Thymus (tissue), 11 donors: Measurements from ENCODE around the gene PSMD8. TPM values are rescaled to one million over a fixed set of nuclear protein-coding genes. Genes with fewer than 3 reads are reported as not detected.
A peak's percentile ranks its signal among the peaks of the same experiment; 100 is the strongest.
"Not testable (repeated sequence)": the region's sequence is repeated elsewhere in the genome, so short reads cannot be mapped to it uniquely, and the experiment has no call there.

Experiments used
- DNase-seq, 9 donors: peaks; one replicate each; pipeline ENCODE4 v3.0.0-alpha.2; 2013; ENCODE audit warnings: low spot score in 9 of 9, low read depth in 6 of 9, missing footprints in 1 of 9
- H3K27ac ChIP-seq, 2 donors: one replicate each; pipeline ENCODE4 v1.5.1; 2013; ENCODE audit warnings: control low read depth in 1 of 2, low read depth in 1 of 2, low read length in 1 of 2, mild to moderate bottlenecking in 1 of 2, moderate library complexity in 1 of 2
- H3K27me3 ChIP-seq, 2 donors: one replicate each; pipeline ENCODE4 v1.5.1; 2013; ENCODE audit warnings: low read length in 1 of 2; ENCODE audit not compliant: control insufficient read depth in 2 of 2, insufficient read depth in 1 of 2
- H3K36me3 ChIP-seq, 2 donors: one replicate each; pipeline ENCODE4 v1.5.1; 2013; ENCODE audit warnings: low read length in 1 of 2, mild to moderate bottlenecking in 1 of 2, moderate library complexity in 1 of 2; ENCODE audit not compliant: control insufficient read depth in 2 of 2, insufficient read depth in 2 of 2
- H3K4me1 ChIP-seq, 2 donors: one replicate each; pipeline ENCODE4 v1.5.1; 2013; ENCODE audit warnings: low read length in 2 of 2; ENCODE audit not compliant: control insufficient read depth in 2 of 2, insufficient read depth in 2 of 2
- H3K4me3 ChIP-seq, 2 donors: one replicate each; pipeline ENCODE4 v1.5.1; 2013; ENCODE audit warnings: low read length in 2 of 2, control low read depth in 1 of 2, mild to moderate bottlenecking in 1 of 2
- H3K9me3 ChIP-seq, 2 donors: one replicate each; pipeline ENCODE4 v1.5.1; 2013; ENCODE audit warnings: low read length in 1 of 2, mild to moderate bottlenecking in 1 of 2; ENCODE audit not compliant: control insufficient read depth in 2 of 2, insufficient read depth in 1 of 2
- WGBS: extraction: QIAGEN DNeasy Blood & Tissue Kit; methylation state at CpG from one replicate; pipeline ENCODE4 v1.1.7; 2013; 5-methylcytosine and 5-hydroxymethylcytosine counted together
- polyA plus RNA-seq: library from polyadenylated mRNA; stranded (reverse); fragments of 200-250 nt; gene quantifications from one replicate; pipeline ENCODE4 v1.2.3, GENCODE V29; 2013
- total RNA-seq: library from RNA; stranded (reverse); fragments of 120-200 nt; gene quantifications from one replicate; pipeline ENCODE4 v1.2.4, GENCODE V29; 2013
- donor health status: healthy.

Gene PSMD8
- total and polyA plus RNA-seq, 2 donors = 64.5 to 169 TPM

DNA sequence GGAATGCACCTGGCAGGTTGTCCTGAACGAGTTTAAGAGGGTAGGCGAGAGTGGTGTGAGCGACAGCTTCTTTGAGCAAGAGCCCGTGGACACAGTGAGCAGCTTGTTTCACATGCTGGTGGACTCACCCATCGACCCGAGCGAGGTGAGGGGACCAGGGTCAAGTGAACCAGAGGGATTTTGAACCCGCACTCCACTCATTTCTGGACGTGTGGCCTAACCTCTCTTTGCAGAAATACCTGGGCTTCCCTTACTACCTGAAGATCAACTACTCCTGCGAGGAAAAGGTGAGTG is 37.1 kb upstream of the PSMD8 start:
- no peaks in the 10 kb centered on the region for H3K9me3 ChIP-seq
- peak overlapping the region; percentile 56 to 99 for H3K27ac ChIP-seq
- WGBS = 72% methylated on average over 10 of the region's 10 CpGs
- peaks cover 0 to 2% of the 10 kb centered on the region in 2 donors for H3K36me3 ChIP-seq
- peak in 1 of 9 donors; percentile 6 for DNase-seq
- H3K4me1 ChIP-seq = peaks cover 5 to 6% of the 10 kb centered on the region in 2 donors
- no peaks in the 10 kb centered on the region for H3K27me3 ChIP-seq
- peak overlapping the region; percentile 63 to 77 for H3K4me3 ChIP-seq

- not testable (repeated sequence) for H3K4me3 ChIP-seq, DNase-seq, H3K27ac ChIP-seq, H3K27me3 ChIP-seq, H3K4me1 ChIP-seq, H3K9me3 ChIP-seq, H3K36me3 ChIP-seq
- 91% methylated on average over 4 of the region's 4 CpGs for WGBS
These were observed 35.4 kb upstream of the PSMD8 start for GRCh38 chr19:38339011-38339410.

DNA sequence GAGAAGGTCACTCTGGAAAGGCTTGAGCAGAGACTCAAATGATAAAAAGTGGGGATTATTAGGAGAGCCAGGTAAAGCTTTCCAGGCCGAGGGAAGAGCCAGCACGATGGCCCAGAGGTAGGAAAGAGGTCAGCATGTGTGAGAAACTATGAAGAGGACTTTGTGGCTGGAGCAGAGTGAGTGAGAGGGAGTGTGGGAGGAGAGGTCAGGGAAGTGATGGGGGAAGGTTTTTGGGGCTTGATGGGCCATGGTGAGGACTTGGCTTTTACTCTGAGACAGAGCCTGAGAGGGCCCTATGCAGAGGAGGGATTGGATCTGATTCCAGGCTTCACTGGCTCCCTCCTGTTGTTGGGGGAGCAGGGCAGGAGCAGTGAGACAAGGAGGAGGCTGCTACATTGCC is 33.4 kb upstream of the PSMD8 start:
- Histone ChIP-seq H3K4me1 (peaks cover 5 to 6% of the 10 kb centered on the region in 2 donors), H3K36me3 (peaks cover 2 to 4% of the 10 kb centered on the region in 2 donors), H3K4me3 (no peak overlapping the region), H3K27me3 (no peaks in the 10 kb centered on the region), H3K9me3 (no peaks in the 10 kb centered on the region), H3K27ac (no peak overlapping the region)
- WGBS = 97% methylated on average over 2 of the region's 2 CpGs
- no peak for DNase-seq

- no peak overlapping the region for H3K4me3 ChIP-seq
- peaks cover 0 to 4% of the 10 kb centered on the region in 2 donors for H3K36me3 ChIP-seq
- peaks cover 0 to under 1% of the 10 kb centered on the region in 2 donors for H3K27me3 ChIP-seq
- H3K27ac ChIP-seq = no peak overlapping the region
- no peaks in the 10 kb centered on the region for H3K4me1 ChIP-seq
- no peaks in the 10 kb centered on the region for H3K9me3 ChIP-seq
- 97% methylated on average over 4 of the region's 4 CpGs for WGBS
- DNase-seq = no peak
These were observed 27.5 kb upstream of the PSMD8 start for GRCh38 chr19:38346837-38347236.

DNA sequence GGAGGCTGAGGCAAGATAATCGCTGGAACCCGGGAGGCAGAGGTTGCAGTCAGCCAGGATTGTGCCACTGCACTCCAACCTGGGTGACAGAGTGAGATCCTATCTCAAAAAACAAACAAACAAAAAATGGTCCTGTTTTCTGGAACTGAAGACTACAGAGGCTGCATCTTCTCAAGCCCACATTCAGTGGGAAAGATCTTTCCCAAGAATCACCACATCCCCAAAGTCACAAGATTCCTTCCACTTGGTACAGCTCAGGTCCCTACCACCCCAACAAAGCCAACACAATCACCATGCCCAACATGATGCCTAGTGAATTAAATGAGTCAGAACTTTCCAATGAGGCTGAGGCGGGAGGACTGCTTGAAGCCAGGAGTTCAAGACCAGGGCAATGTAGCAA is 23.5 kb upstream of the PSMD8 start:
- Histone ChIP-seq H3K4me1 (no peaks in the 10 kb centered on the region), H3K27me3 (peaks cover 0 to 2% of the 10 kb centered on the region in 2 donors), H3K36me3 (no peaks in the 10 kb centered on the region), H3K27ac (no peak overlapping the region), H3K4me3 (no peak overlapping the region), H3K9me3 (no peaks in the 10 kb centered on the region)
- WGBS = 83% methylated on average over 3 of the region's 3 CpGs
- DNase-seq = no peak

DNA sequence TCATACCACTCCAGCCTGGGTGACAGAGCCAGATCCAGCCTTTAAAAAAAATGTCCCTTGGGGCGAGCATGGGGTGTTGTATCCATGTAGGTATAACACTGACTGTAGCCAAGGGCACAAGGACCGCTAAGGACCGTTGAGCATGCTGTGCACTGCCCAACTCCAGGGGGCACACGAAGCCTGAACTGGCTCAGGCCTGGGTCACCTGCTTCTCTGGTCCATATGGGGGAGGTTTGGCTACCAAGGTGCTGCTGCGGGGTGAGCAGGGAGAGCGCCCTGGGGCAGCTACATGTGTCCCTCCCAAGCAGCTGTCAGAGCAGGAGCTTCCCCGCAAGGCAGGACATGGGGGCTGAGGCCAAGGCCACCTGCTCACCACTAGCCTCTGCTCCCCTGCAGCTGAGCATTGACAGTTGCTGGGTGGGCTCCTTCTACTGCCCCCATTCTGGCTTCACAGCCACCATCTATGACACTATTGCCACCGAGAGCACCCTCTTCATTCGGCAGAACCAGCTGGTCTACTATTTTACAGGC is 22.4 kb upstream of the PSMD8 start:
- no peaks in the 10 kb centered on the region for H3K9me3 ChIP-seq
- no peak overlapping the region for H3K27ac ChIP-seq
- peaks cover 0 to 7% of the 10 kb centered on the region in 2 donors for H3K27me3 ChIP-seq
- H3K4me1 ChIP-seq = no peaks in the 10 kb centered on the region
- no peak overlapping the region for H3K4me3 ChIP-seq
- 85% methylated on average over 9 of the region's 9 CpGs for WGBS
- H3K36me3 ChIP-seq = no peaks in the 10 kb centered on the region
- no peak for DNase-seq

- no peak overlapping the region for H3K4me3 ChIP-seq
- H3K36me3 ChIP-seq = no peaks in the 10 kb centered on the region
- H3K27me3 ChIP-seq = peaks cover 0 to 9% of the 10 kb centered on the region in 2 donors
- no peaks in the 10 kb centered on the region for H3K9me3 ChIP-seq
- H3K27ac ChIP-seq = no peak overlapping the region
- no peaks in the 10 kb centered on the region for H3K4me1 ChIP-seq
- DNase-seq = no peak
- WGBS = 93% methylated on average over 8 of the region's 8 CpGs
These were observed 21.8 kb upstream of the PSMD8 start for GRCh38 chr19:38352611-38353010.

- H3K9me3 ChIP-seq = no peaks in the 10 kb centered on the region
- no peak for DNase-seq
- WGBS = 88% methylated on average over 16 of the region's 16 CpGs
- no peak overlapping the region for H3K4me3 ChIP-seq
- H3K27ac ChIP-seq = no peak overlapping the region
- peaks cover 15 to 37% of the 10 kb centered on the region in 2 donors for H3K27me3 ChIP-seq
- H3K36me3 ChIP-seq = no peaks in the 10 kb centered on the region
- no peaks in the 10 kb centered on the region for H3K4me1 ChIP-seq
These were observed 18.3 kb upstream of the PSMD8 start for GRCh38 chr19:38355728-38356725.

DNA sequence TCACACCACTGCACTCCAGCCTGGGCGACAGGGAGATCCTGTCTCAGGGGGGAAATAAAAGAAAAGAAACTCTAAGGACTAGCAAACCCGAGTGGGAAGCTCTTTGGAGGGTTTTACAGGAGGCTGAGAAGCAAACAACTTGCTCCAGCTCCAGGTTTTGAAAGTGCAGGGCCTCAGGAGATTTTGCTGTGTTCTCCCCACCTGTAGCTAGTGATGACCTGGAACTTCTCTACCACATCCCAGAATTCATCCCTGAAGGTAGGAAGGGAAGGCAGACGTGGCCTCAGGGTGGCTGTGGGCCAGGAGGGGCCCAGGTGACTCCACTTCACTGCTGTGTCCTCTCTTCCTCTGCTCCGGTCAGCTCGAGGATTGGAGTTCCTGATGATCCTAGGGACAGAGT is 16.3 kb upstream of the PSMD8 start:
- 60% methylated on average over 5 of the region's 5 CpGs for WGBS
- Histone ChIP-seq H3K4me3 (no peak overlapping the region), H3K4me1 (peaks cover 4 to 11% of the 10 kb centered on the region in 2 donors), H3K36me3 (no peaks in the 10 kb centered on the region), H3K27ac (no peak overlapping the region), H3K9me3 (no peaks in the 10 kb centered on the region), H3K27me3 (peaks cover 28 to 56% of the 10 kb centered on the region in 2 donors)
- no peak for DNase-seq
